ENCODE measurements around the gene UCK1. TPM values are rescaled to one million over a fixed set of nuclear protein-coding genes. Genes with fewer than 3 reads are reported as not detected.

Gene UCK1
- total and polyA plus RNA-seq, 4 donors = 17.6 to 28.6 (median 25.1) TPM

DNA sequence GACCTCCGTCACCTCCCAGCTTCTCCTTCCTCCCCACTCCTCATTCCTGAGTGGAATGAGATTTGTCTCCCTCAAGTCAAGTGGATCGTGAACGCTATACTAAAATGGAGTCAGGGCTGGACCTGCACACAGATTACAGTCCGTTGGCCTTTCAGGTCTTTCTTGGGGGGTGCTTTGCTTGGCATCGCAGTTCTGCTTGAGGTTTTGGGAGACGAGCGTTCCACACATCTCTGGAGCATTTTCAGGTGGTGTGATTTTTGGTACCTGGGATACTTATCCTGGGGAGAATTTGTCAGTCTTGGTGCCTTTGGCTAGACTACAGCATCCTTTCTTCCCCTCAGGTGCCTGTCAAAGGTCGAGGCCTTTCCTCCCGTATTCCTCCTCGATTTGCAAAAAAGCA lies 52.2 kb downstream of the UCK1 start:
- no peak overlapping the region for H3K4me3 ChIP-seq
- TF ChIP-seq, protein P1, sequence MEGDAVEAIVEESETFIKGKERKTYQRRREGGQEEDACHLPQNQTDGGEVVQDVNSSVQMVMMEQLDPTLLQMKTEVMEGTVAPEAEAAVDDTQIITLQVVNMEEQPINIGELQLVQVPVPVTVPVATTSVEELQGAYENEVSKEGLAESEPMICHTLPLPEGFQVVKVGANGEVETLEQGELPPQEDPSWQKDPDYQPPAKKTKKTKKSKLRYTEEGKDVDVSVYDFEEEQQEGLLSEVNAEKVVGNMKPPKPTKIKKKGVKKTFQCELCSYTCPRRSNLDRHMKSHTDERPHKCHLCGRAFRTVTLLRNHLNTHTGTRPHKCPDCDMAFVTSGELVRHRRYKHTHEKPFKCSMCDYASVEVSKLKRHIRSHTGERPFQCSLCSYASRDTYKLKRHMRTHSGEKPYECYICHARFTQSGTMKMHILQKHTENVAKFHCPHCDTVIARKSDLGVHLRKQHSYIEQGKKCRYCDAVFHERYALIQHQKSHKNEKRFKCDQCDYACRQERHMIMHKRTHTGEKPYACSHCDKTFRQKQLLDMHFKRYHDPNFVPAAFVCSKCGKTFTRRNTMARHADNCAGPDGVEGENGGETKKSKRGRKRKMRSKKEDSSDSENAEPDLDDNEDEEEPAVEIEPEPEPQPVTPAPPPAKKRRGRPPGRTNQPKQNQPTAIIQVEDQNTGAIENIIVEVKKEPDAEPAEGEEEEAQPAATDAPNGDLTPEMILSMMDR (IDR thresholded peaks at IDR 0.05; ENCODE audit: control extremely low read depth, extremely low read depth) = no peak
- no peak overlapping the region for H3K9ac ChIP-seq (ENCODE audit: insufficient read depth in 1 of 2, low read length in 2 of 2)
- H3K4me1 ChIP-seq (ENCODE audit: control insufficient read depth in 5 of 5, insufficient read depth in 5 of 5, low read length in 5 of 5) = no peaks in the 10 kb centered on the region
- H3K36me3 ChIP-seq (ENCODE audit: control insufficient read depth in 4 of 4, insufficient read depth in 4 of 4, low read length in 4 of 4) = peaks cover 23 to 87% (median 68%) of the 10 kb centered on the region in 4 donors
- no peak for DNase-seq
- no peaks in the 10 kb centered on the region for H3K27me3 ChIP-seq (ENCODE audit: control insufficient read depth in 3 of 3, insufficient read depth in 3 of 3, low read length in 2 of 3)
- no peak overlapping the region for H3K27ac ChIP-seq (ENCODE audit: low read depth in 1 of 2, low read length in 1 of 2)
- 90 to 92% methylated on average over 10 of the region's 10 CpGs for WGBS, 2 donors
- ATAC-seq (ENCODE audit: insufficient read depth, low FRiP score) = no peak
- H3K9me3 ChIP-seq (ENCODE audit: control insufficient read depth in 4 of 4, insufficient read depth in 3 of 4, low read length in 3 of 4) = no peaks in the 10 kb centered on the region

DNA sequence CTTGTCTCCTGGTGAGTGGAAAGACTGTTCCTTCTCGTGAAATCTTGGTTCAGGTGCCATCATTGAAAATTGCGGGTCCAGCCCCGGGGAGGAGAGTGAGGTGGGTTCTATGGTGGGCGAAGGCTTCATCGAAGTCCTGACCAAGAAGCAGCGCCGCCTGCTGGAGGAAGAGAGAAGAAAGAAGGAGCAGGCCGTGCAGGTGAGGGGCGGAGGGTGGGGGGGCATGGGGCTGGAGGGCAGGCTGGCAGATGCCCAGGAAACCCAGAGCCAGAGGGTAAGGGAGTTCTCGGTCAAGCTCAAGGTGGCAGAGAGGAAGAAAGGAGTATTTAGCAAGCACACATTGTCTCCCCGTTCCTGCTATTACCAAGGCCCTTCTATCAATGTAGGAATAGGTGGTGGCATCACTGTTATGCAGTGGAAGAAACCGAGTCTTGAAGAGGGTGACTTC lies 52.6 kb downstream of the UCK1 start:
- H3K4me1 ChIP-seq (ENCODE audit: control insufficient read depth in 5 of 5, insufficient read depth in 5 of 5, low read length in 5 of 5) = no peaks in the 10 kb centered on the region
- DNase-seq (peak; percentile 29 to 34 (median 31)), ATAC-seq (ENCODE audit: insufficient read depth, low FRiP score) (no peak)
- H3K9me3 ChIP-seq (ENCODE audit: control insufficient read depth in 4 of 4, insufficient read depth in 3 of 4, low read length in 3 of 4) = no peaks in the 10 kb centered on the region
- no peak overlapping the region for H3K9ac ChIP-seq (ENCODE audit: insufficient read depth in 1 of 2, low read length in 2 of 2)
- H3K27me3 ChIP-seq (ENCODE audit: control insufficient read depth in 3 of 3, insufficient read depth in 3 of 3, low read length in 2 of 3) = no peaks in the 10 kb centered on the region
- H3K36me3 ChIP-seq (ENCODE audit: control insufficient read depth in 4 of 4, insufficient read depth in 4 of 4, low read length in 4 of 4) = peaks cover 22 to 89% (median 67%) of the 10 kb centered on the region in 4 donors
- no peak overlapping the region for H3K4me3 ChIP-seq
- 61% methylated on average over 12 of the region's 12 CpGs for WGBS, 2 donors
- no peak overlapping the region for H3K27ac ChIP-seq (ENCODE audit: low read depth in 1 of 2, low read length in 1 of 2)
- TF ChIP-seq, protein P1 (IDR thresholded peaks at IDR 0.05; ENCODE audit: control extremely low read depth, extremely low read depth) = no peak

DNA sequence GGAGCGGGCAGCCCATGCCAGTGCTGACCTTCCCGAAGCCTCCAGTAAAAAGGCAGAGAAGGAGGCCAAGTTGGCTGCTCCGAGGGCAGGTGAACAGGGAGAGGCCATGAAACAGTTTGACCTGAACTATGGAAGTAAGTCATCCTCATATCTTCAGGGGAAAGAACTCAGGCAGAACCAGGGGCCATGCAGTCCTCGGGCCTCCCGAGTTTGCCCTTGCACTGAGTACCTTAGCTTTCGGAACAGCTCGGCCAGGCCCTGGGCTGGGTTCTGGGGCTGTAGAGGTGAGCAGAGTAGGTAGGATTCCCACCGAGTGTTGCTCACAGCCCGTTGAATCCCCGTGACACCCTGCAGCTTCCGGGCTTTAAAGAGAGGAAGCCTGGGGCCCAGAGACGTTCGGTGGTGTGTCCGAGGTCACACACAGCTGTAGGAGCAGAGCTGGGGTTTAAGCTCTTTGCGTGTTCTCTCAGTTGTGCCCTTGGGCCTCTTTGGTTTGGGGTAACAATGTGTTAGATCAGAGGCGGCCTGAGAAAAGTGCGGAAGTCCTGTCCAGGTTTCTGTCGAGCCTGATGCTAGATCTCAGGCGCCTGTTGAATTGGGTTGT lies 53.1 kb downstream of the UCK1 start:
- Histone ChIP-seq H3K27ac (ENCODE audit: low read depth in 1 of 2, low read length in 1 of 2) (no peak overlapping the region), H3K4me3 (no peak overlapping the region), H3K27me3 (ENCODE audit: control insufficient read depth in 3 of 3, insufficient read depth in 3 of 3, low read length in 2 of 3) (no peaks in the 10 kb centered on the region), H3K4me1 (ENCODE audit: control insufficient read depth in 5 of 5, insufficient read depth in 5 of 5, low read length in 5 of 5) (no peaks in the 10 kb centered on the region), H3K9me3 (ENCODE audit: control insufficient read depth in 4 of 4, insufficient read depth in 3 of 4, low read length in 3 of 4) (no peaks in the 10 kb centered on the region), H3K9ac (ENCODE audit: insufficient read depth in 1 of 2, low read length in 2 of 2) (no peak overlapping the region), H3K36me3 (ENCODE audit: control insufficient read depth in 4 of 4, insufficient read depth in 4 of 4, low read length in 4 of 4) (peaks cover 22 to 89% (median 68%) of the 10 kb centered on the region in 4 donors)
- WGBS, 2 donors = 94 to 95% methylated on average over 19 of the region's 19 CpGs
- no peak for DNase-seq
- TF ChIP-seq, protein P1 (IDR thresholded peaks at IDR 0.05; ENCODE audit: control extremely low read depth, extremely low read depth) = no peak
- no peak for ATAC-seq (ENCODE audit: insufficient read depth, low FRiP score)

- TF ChIP-seq, protein P1 (IDR thresholded peaks at IDR 0.05; ENCODE audit: control extremely low read depth, extremely low read depth) = no peak
- 80 to 85% methylated on average over 11 of the region's 11 CpGs for WGBS, 2 donors
- Histone ChIP-seq H3K4me1 (ENCODE audit: control insufficient read depth in 5 of 5, insufficient read depth in 5 of 5, low read length in 5 of 5) (no peaks in the 10 kb centered on the region), H3K27me3 (ENCODE audit: control insufficient read depth in 3 of 3, insufficient read depth in 3 of 3, low read length in 2 of 3) (no peaks in the 10 kb centered on the region), H3K36me3 (ENCODE audit: control insufficient read depth in 4 of 4, insufficient read depth in 4 of 4, low read length in 4 of 4) (peaks cover 21 to 84% (median 68%) of the 10 kb centered on the region in 4 donors), H3K27ac (ENCODE audit: low read depth in 1 of 2, low read length in 1 of 2) (no peak overlapping the region), H3K9ac (ENCODE audit: insufficient read depth in 1 of 2, low read length in 2 of 2) (no peak overlapping the region), H3K4me3 (no peak overlapping the region), H3K9me3 (ENCODE audit: control insufficient read depth in 4 of 4, insufficient read depth in 3 of 4, low read length in 3 of 4) (no peaks in the 10 kb centered on the region)
- no peak for DNase-seq
- ATAC-seq (ENCODE audit: insufficient read depth, low FRiP score) = no peak
Measured at GRCh38 chr9:131477367-131477766, 53.7 kb downstream of the UCK1 start.
